Colonic mucosa (tissue), 4 donors: ENCODE data around the gene CNTFR. TPM values are rescaled to one million over a fixed set of nuclear protein-coding genes. Genes with fewer than 3 reads are reported as not detected.

Experiments
- DNase-seq: peaks from one replicate; pipeline ENCODE4 v3.0.0-alpha.2; 2020
- H3K27ac ChIP-seq: fragments of 200-600 bp; one replicate; pipeline ENCODE4 v1.8.0; 2021
- H3K27me3 ChIP-seq: fragments of 200-600 bp; one replicate; pipeline ENCODE4 v1.8.0; 2021
- H3K36me3 ChIP-seq: fragments of 200-600 bp; one replicate; pipeline ENCODE4 v1.8.0; 2021
- H3K4me1 ChIP-seq: fragments of 200-600 bp; one replicate; pipeline ENCODE4 v1.8.0; 2021; ENCODE audit warnings: mild to moderate bottlenecking
- H3K4me3 ChIP-seq: fragments of 200-600 bp; one replicate; pipeline ENCODE4 v1.8.0; 2021
- H3K9ac ChIP-seq, 2 donors: one replicate each; pipeline ENCODE4 v1.7.0; 2013; ENCODE audit warnings: control low read depth in 2 of 2, low read depth in 2 of 2, low read length in 2 of 2
- H3K9me3 ChIP-seq: fragments of 200-600 bp; one replicate; pipeline ENCODE4 v1.8.0; 2021
- CTCF ChIP-seq: fragments of 200-600 bp; IDR thresholded peaks from one replicate; pipeline ENCODE4 v1.8.0; 2022; ENCODE audit warnings: antibody characterized with exemption, mild to moderate bottlenecking
- intact Hi-C: fragments of 100-400 bp; cut with DNase I; formaldehyde crosslinking; loops from one replicate; pipeline ENCODE4 v1.14.1; 2022
- total RNA-seq, 2 donors: library from RNA; stranded (reverse); fragmentation: NEBNext Ultra II Directional in 1 of 2; extraction: Animal tissue kit (Norgen Biotek cat#: 25700) in 1 of 2; gene quantifications; one replicate each; pipeline ENCODE4 v1.2.1, GENCODE V29; 2021
- donor health status: healthy.
- donor health status: DM: no; HTN: no; CAD: no.
- donor health status: DM: no; HTN: no; CAD: no.

Gene CNTFR
- total RNA-seq, 2 donors from 2014 or later: 1.8 to 1.9 TPM

DNA sequence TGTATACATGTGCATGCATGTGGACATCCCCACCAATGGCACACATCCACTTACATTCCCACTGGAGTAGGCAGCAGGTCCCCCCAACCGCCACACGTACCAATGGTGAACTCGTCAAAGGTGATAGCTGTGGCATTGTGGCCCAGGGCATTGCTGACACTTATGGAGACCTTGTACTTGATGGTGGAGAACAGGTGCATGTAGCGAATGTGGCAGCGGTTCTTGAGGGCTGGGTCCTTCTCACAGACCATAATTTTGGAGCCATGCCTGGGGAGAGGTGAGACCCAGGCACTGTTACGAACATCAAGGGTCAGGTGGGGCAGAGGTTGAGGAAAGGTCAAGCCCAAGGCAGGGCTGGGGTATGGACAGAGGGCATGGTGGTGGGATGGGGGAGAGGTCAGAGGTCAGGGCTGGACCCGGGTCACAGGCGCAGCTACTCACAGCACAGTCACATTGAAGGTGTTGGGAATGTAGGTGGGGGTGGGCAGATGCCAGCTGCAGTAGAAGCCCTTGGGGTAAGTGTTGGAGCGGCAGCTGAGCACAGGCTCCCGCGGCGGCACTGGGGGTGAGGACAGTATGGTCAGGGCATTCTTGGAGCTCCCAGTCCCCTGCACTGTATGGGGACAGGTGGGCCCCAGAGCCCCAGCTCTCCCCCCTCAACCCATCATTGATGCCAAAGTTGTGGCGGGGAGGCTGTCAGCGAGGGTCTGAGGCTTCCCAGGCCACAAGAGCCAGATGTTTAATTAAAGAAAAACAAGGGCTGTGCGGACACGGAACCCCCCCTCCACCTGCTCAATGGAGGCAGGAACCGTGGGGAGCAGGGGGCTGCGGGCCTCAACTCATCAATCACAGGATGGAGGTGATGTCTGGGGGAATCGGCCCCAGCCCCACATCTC, 31.9 kb downstream of the CNTFR start:
- H3K4me3 ChIP-seq: no peak overlapping the region
- H3K27ac ChIP-seq: no peak overlapping the region
- intact Hi-C loops: no loop called here
- H3K4me1 ChIP-seq: peaks cover 4% of the 10 kb centered on the region
- no peak overlapping the region for H3K9ac ChIP-seq
- no peaks in the 10 kb centered on the region for H3K9me3 ChIP-seq
- no peak for DNase-seq
- H3K27me3 ChIP-seq: peaks cover 12% of the 10 kb centered on the region
- no peaks in the 10 kb centered on the region for H3K36me3 ChIP-seq
- no peak for TF ChIP-seq CTCF

GRCh38 chr9:34556949-34557348, 32.6 kb downstream of the CNTFR start:
- no peak for DNase-seq
- no peak overlapping the region for H3K9ac ChIP-seq
- no peak for TF ChIP-seq CTCF
- intact Hi-C loops: no loop called here
- no peaks in the 10 kb centered on the region for H3K9me3 ChIP-seq
- H3K4me3 ChIP-seq: no peak overlapping the region
- H3K36me3 ChIP-seq: no peaks in the 10 kb centered on the region
- no peak overlapping the region for H3K27ac ChIP-seq
- peaks cover 4% of the 10 kb centered on the region for H3K4me1 ChIP-seq
- peaks cover 12% of the 10 kb centered on the region for H3K27me3 ChIP-seq

DNA sequence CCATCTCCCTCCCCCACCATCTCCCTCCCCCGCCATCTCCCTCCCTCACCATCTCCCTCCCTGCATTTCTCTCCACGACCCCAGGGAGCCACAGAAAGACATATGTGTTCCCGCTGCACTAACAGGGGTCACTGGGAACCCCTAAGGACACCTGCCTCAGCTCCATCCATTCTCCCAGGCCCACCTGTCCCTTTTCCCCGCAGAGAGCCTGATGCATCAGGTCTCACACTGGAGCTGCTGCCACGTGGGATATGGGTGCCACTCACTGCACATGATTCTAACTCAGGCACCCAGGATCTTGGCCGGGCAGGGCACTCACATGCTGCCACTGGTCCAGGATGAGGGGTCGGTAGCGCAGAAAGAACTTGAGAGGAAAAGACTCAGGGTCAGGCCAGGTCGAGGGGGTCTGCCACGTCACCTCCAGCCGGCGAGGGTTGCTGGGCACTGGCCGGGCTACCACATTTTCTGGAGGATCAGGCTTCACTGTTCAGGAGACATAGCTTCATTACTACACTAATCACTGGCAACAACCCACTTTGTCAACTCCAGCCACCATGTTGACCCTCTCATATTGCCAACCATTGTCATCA, 33.5 kb downstream of the CNTFR start:
- intact Hi-C loops: no loop called here

GRCh38 chr9:34555500-34555899, 34.0 kb downstream of the CNTFR start:
- peaks cover under 1% of the 10 kb centered on the region for H3K4me1 ChIP-seq
- H3K27me3 ChIP-seq: peaks cover 12% of the 10 kb centered on the region
- no peak overlapping the region for H3K9ac ChIP-seq
- no peak for DNase-seq
- H3K4me3 ChIP-seq: no peak overlapping the region
- H3K36me3 ChIP-seq: no peaks in the 10 kb centered on the region
- TF ChIP-seq CTCF: no peak
- no peak overlapping the region for H3K27ac ChIP-seq
- intact Hi-C loops: no loop called here
- H3K9me3 ChIP-seq: no peaks in the 10 kb centered on the region

More for the DNA sequence above, 33.5 kb downstream of the CNTFR start:
- Histone ChIP-seq H3K36me3 (no peaks in the 10 kb centered on the region), H3K9me3 (no peaks in the 10 kb centered on the region), H3K27me3 (peaks cover 12% of the 10 kb centered on the region), H3K4me3 (no peak overlapping the region), H3K4me1 (peaks cover 4% of the 10 kb centered on the region), H3K9ac (no peak overlapping the region), H3K27ac (no peak overlapping the region)
- no peak for DNase-seq
- TF ChIP-seq CTCF: no peak

GRCh38 chr9:34555002-34555348, 34.5 kb downstream of the CNTFR start:
- no peaks in the 10 kb centered on the region for H3K9me3 ChIP-seq
- intact Hi-C loops: no loop called here
- H3K27ac ChIP-seq: no peak overlapping the region
- no peaks in the 10 kb centered on the region for H3K4me1 ChIP-seq
- DNase-seq: no peak
- no peak overlapping the region for H3K9ac ChIP-seq
- no peak overlapping the region for H3K4me3 ChIP-seq
- no peak for TF ChIP-seq CTCF
- H3K36me3 ChIP-seq: no peaks in the 10 kb centered on the region
- H3K27me3 ChIP-seq: peaks cover 12% of the 10 kb centered on the region
